Lower lobe of right lung (tissue), 2 donors: Measurements from ENCODE around the gene FUBP3. TPM values are rescaled to one million over a fixed set of nuclear protein-coding genes. Genes with fewer than 3 reads are reported as not detected.

Experiments used
- ATAC-seq, 2 donors: fragments of 200-7000 bp; cut with Tn5 transposase; one replicate each; pipeline ENCODE4 v1.9.1; 2020 to 2022; ENCODE audit warnings: mild to moderate bottlenecking in 2 of 2, moderate library complexity in 2 of 2
- DNase-seq: peaks from one replicate; pipeline ENCODE4 v3.0.0-alpha.2; 2020
- H3K27ac ChIP-seq: fragments of 200-600 bp; one replicate; pipeline ENCODE4 v1.8.0; 2022
- H3K27me3 ChIP-seq: fragments of 200-600 bp; one replicate; pipeline ENCODE4 v1.8.0; 2022; ENCODE audit warnings: low read depth
- H3K36me3 ChIP-seq: fragments of 200-600 bp; one replicate; pipeline ENCODE4 v1.8.0; 2022; ENCODE audit warnings: mild to moderate bottlenecking
- H3K4me1 ChIP-seq: fragments of 200-600 bp; one replicate; pipeline ENCODE4 v1.8.0; 2022
- H3K4me3 ChIP-seq: fragments of 200-600 bp; one replicate; pipeline ENCODE4 v1.8.0; 2022; ENCODE audit warnings: mild to moderate bottlenecking
- H3K9me3 ChIP-seq: fragments of 200-600 bp; one replicate; pipeline ENCODE4 v1.8.0; 2022
- CTCF ChIP-seq: fragments of 200-600 bp; IDR thresholded peaks from one replicate; pipeline ENCODE4 v1.8.0; 2022; ENCODE audit warnings: antibody characterized with exemption, mild to moderate bottlenecking
- intact Hi-C: fragments of 100-400 bp; cut with DNase I; formaldehyde crosslinking; loops from one replicate; pipeline ENCODE4 v1.11.0; 2022
- total RNA-seq: library from RNA; stranded (reverse); fragmentation: NEBNext Ultra II Directional; extraction: Animal tissue kit (Norgen Biotek cat#: 25700); gene quantifications from one replicate; pipeline ENCODE4 v1.2.1, GENCODE V29; 2021
- donor health status: DM: no; HTN: yes; CAD: no; lungs with severe emphysema.

The FUBP3 gene
- total RNA-seq, 1 donor from 2014 or later, result 46.8 TPM

GRCh38 chr9:130661451-130662098, 82.2 kb downstream of the FUBP3 start:
- peaks cover 62% of the 10 kb centered on the region for H3K4me1 ChIP-seq
- H3K27ac ChIP-seq, result no peak overlapping the region
- H3K36me3 ChIP-seq, result no peaks in the 10 kb centered on the region
- ATAC-seq (no peak), DNase-seq (no peak)
- no peaks in the 10 kb centered on the region for H3K9me3 ChIP-seq
- H3K4me3 ChIP-seq, result peak overlapping the region; percentile 40
- intact Hi-C loops, result no loop called here
- peaks cover 100% of the 10 kb centered on the region for H3K27me3 ChIP-seq
- no peak for TF ChIP-seq CTCF

GRCh38 chr9:130662099-130662969, 83.0 kb downstream of the FUBP3 start:
- Histone ChIP-seq H3K4me1 (peaks cover 63% of the 10 kb centered on the region), H3K9me3 (no peaks in the 10 kb centered on the region), H3K36me3 (no peaks in the 10 kb centered on the region), H3K27me3 (peaks cover 100% of the 10 kb centered on the region), H3K4me3 (no peak overlapping the region), H3K27ac (no peak overlapping the region)
- intact Hi-C loops, result no loop called here
- DNase-seq (no peak), ATAC-seq (no peak)
- no peak for TF ChIP-seq CTCF

GRCh38 chr9:130662970-130663257, 83.5 kb downstream of the FUBP3 start:
- ATAC-seq, result no peak
- Histone ChIP-seq H3K36me3 (no peaks in the 10 kb centered on the region), H3K27me3 (peaks cover 100% of the 10 kb centered on the region), H3K27ac (no peak overlapping the region), H3K9me3 (no peaks in the 10 kb centered on the region), H3K4me3 (no peak overlapping the region), H3K4me1 (peaks cover 63% of the 10 kb centered on the region)
- DNase-seq, result no peak
- TF ChIP-seq CTCF, result no peak
- intact Hi-C loops, result no loop called here

- intact Hi-C loops, result no loop called here
- Histone ChIP-seq H3K9me3 (no peaks in the 10 kb centered on the region), H3K4me1 (peaks cover 63% of the 10 kb centered on the region), H3K4me3 (no peak overlapping the region), H3K27me3 (peaks cover 100% of the 10 kb centered on the region), H3K36me3 (no peaks in the 10 kb centered on the region), H3K27ac (no peak overlapping the region)
- DNase-seq, result no peak
- ATAC-seq, result peak; percentile 11 to 16
- no peak for TF ChIP-seq CTCF
Measured at GRCh38 chr9:130663258-130663976, 84.0 kb downstream of the FUBP3 start.

GRCh38 chr9:130663977-130664250, 84.5 kb downstream of the FUBP3 start:
- no peak for DNase-seq
- no peak overlapping the region for H3K27ac ChIP-seq
- no peak overlapping the region for H3K4me3 ChIP-seq
- H3K27me3 ChIP-seq, result peaks cover 97% of the 10 kb centered on the region
- no peak for ATAC-seq
- TF ChIP-seq CTCF, result no peak
- intact Hi-C loops, result no loop called here
- H3K36me3 ChIP-seq, result no peaks in the 10 kb centered on the region
- H3K9me3 ChIP-seq, result no peaks in the 10 kb centered on the region
- H3K4me1 ChIP-seq, result peaks cover 63% of the 10 kb centered on the region
